Stimulated activated CD4-positive, alpha-beta T cell treated with anti-CD3 and anti-CD28 coated beads, Interleukin-1b, Interleukin-23, amount 100 ng/mL, for 4 hours (primary cell): ENCODE results near the gene ATG9A.

Experiments
- DNase-seq, 2 donors: peaks; one replicate each; pipeline ENCODE4 v3.0.0-alpha.2; 2020; ENCODE audit warnings: low read depth in 2 of 2

ATG9A gene

GRCh38 chr2:219223831-219224610, 5.4 kb downstream of the ATG9A start:
- no peak for DNase-seq

DNA sequence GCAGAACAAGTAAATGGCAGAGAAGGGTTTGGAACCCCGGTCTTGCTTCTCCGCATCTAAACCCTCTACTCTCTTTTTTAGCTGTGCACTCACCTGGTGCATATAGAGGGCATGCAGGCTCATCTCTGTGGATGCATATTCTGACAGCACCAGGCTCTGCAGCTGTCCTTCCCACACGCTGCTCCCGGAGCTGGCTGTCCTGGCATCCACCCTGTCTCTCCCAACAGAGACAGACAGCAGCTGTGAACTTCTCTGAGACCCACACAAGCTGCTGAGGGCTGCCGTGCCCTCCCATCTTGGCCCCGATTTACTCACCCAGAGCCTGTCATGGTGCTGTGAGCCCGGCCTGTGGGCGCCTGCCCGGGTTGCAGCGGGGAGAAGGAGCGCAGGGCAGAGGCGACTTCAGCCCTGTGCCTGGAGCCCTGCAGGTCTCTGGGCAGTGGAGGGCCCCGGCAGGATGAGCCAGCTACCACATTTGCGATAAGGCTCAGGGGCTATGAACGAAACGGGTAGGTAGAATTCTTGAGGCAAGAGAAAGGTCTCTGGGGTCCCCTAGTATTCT, 7.4 kb downstream of the ATG9A start:
- DNase-seq: no peak

DNA sequence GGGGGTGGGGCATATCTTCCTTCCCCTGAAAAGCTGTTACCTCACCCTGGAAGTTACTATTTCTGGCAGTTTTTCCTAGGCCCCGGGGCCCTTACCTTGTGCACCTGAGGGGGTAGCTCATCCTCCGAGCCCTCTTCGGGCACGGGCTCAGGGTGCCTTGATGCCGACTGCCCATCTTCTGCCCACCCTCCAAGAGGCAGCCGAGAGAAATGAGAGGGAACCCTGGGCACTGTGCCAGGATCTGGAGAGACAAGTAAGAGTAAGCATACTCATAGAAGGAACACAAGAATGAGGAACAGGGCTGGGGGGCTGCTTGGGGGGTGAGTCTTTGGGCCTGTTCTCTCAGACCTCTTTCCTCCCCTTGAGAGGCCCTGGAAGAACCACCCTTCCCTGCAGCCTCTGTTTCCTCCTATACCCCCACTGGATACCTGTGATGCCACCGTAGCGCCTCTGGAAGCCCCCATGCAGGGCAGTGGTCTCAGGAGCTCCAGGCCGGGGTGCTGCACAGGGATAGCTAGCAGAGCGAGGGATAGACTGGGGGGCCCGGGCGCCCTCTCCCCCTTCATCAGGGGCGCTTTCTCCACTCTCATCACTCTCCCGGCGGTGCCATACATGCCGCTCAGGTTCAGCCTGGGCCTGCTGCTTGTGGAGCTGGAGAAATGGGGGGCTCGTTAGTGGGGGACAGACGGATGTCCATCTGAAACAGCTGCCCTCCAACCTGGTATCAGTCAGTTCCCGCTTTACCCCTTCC, 8.6 kb downstream of the ATG9A start:
- no peak for DNase-seq

DNA sequence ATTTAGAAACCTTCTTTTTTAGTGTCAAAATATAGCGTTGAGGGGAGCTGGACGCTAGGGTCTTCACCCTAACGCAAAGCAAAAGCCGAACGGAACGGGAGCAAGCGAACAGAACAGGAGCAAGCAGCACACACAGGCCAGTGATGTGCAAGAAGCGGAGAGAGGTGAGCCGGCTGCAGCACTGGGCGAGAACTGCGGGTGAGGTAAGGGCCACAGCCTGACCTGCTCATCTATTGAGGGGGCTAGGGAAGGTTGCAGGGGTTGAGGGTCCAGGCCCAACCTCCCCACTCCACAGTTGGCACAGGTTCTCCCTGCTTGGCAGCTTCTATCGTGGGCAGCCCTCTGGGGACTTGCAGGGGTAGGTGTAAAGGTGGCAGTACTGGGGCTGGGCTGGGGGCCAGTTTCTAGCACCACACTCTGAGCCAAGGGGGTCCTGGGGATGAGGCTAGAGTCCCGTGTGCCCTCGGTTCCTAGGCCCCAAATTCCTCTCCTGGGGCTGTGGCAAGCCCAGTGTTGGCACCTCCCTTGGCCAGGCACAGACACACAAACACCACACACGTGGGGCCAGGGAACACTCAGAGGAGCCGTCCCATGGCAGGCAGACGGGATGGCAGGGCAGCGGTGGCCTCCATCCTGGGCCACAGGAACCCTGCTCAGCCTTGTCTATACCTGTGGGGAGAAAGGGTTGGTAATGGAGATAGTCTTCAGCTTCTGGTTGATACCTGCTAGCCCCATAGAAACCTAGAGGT, 9.5 kb downstream of the ATG9A start:
- no peak for DNase-seq

DNA sequence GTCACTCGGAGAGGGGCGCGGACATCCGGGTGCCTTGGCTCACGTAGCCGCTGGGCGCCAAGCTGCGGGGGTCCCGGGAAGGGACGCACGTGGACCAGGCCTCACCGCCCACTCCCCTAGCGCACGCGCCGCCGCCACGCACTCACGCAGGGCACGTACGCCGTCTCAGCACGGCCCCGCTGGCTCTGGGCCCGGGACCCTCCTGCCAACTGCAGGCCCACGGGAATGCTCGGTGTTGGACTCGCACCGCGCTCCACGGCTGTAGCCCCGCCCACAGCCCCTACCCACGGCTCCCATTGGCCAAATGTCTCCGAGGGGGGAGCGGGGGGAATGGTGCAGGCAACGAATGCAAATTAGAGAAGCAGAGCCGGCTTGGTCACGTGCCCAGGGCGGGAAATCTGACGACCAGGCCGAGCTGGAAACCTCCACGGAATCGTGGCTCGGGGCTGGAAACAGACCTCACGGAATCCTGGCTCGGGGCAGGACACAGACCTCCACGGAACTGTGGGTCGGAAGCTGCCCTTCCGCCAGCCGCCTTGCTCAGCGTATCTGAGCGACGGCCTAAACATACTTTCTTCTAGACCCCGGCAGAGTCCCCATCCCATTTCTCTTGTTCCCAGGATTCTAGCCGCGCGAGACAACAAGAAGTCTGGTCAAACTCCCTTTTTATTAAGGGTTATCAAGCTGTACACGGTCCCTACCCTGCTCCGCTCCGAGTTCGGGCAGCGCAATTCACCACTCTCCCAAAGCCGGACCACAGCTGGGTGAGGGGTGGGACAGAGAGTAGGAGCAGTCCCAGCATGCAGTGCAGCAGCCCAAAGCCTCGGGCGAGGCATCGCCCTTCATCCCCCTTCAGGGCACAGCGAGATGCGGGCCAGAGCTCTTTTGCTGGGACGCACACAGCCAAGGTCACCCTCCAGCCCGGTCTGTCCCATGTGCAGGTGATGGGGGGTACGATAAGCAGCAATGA, 10.4 kb downstream of the ATG9A start, which contains the start of gene ABCB6:
TSS of gene ABCB6 (minus strand) at position 227 of the 970 bp plus-strand sequence. CDS start 285 bp downstream, outside the sequence.
- DNase-seq: peak; percentile 83 to 87

- DNase-seq: no peak
Observed at GRCh38 chr2:219218217-219218731, 11.2 kb downstream of the ATG9A start.

GRCh38 chr2:219216535-219216915, 12.9 kb downstream of the ATG9A start:
- DNase-seq: no peak

DNA sequence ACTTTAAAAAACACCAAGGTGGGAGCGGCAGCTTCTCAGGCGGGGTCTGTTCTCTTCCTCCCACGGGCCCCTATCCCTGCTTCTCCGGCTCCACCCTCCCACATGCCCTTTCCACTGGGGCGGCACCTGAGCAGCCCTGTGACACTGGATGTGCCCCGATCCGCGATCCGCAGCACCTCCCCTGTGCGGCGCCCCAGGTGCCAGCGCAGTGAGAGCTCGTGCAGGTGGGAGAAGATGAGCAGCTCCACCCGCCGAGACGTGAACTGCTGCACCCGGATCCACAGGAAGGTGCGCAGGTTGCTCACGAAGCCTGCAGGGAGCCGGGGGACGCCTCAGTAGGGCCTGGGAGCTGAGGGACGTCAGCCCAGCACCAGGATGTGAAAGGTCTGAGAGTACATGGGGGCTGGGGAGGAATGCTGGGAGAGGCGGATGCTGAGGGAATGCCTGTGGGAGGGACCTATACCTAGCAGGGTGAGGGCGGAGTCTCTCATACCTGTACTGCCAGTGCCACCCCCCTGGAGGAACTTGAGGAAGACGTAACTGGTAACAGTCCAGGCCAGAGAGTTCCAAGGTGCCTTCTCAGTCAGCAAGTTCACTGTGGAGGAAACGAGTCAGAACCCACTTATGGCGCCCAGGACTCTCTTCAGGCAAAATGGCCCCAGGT, 13.4 kb downstream of the ATG9A start:
- no peak for DNase-seq

DNA sequence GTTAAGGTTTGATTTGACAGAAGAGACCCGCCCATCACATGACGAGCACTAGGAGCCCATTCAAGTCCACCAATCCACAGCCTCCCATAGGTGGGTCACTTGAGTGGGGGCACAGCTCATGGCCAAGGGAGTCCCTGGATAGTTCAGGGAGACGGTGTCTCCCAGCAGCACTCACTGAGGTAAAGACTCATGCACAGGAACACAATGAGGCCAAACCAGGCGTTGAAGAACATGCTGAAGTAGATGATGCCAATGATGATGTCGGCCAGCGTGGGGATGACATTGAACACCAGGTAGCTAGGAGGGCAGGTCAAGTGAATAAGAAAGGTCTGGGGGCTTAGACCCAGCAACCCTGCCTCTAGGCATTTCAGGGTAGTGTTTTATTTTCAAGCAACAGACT, 14.7 kb downstream of the ATG9A start:
- no peak for DNase-seq

GRCh38 chr2:219214141-219214540, 15.3 kb downstream of the ATG9A start:
- no peak for DNase-seq

DNA sequence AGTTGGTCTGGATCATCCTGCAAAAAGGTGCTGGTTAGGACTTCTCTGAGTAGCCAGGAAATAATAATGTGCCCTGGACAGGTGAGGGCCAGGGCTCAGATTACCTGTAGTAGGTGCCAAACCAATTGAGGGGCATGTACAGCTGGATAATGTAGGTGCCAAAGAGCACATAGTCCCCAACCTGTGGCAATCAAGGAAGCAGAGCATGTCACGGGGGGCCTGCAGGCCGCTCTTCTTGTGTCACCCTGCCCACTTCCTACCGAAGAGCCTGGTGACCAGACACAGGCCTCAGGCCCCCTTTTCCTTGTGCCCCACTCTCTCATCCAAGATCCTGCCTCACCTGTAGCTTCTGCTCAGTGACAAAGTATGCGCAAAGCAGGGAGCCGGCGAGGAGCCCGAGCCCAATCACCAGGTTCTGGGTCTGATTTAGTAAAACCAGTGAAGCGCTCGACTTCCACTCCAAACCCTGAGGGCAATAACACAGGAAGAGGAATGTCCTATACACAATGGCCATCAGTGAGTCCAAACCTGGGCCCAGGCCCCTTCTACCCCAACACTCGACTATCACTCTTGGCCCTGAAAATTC, 15.9 kb downstream of the ATG9A start:
- no peak for DNase-seq

GRCh38 chr2:219213026-219213415, 16.4 kb downstream of the ATG9A start:
- DNase-seq: no peak

- no peak for DNase-seq
Observed at GRCh38 chr2:219210886-219211362, 18.5 kb downstream of the ATG9A start.

DNA sequence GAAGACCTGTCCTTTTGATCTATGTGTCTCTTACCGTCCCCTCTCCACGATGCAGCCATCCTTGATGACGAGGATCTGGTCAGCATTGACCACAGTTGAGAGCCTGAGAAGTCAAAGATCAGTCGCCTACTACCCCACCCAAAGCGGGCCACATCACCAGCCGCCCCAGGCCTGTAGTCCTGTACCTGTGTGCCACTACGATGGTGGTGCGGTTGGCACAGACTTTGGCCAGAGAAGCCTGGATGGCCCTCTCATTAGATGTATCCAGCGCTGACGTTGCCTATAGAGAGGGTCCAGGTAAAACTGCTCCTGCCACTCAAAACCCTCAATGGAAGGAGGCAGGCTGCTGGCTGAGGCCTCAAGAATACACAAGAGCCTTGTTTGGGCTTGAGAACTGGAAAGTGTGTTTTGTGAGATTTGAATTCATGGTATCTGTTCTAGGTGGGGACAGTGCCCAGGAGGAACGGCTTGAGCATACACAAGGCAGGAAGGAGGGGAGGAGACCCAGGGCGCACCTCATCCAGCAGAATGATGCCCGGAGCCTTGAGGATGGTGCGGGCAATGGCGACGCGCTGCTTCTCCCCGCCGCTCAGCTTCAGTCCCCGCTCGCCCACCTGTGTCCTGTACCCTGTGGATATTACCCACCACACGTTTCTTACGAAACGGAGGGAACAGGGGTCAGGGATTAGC, 19.1 kb downstream of the ATG9A start:
- no peak for DNase-seq

GRCh38 chr2:219209236-219210195, 19.9 kb downstream of the ATG9A start:
- DNase-seq: no peak

DNA sequence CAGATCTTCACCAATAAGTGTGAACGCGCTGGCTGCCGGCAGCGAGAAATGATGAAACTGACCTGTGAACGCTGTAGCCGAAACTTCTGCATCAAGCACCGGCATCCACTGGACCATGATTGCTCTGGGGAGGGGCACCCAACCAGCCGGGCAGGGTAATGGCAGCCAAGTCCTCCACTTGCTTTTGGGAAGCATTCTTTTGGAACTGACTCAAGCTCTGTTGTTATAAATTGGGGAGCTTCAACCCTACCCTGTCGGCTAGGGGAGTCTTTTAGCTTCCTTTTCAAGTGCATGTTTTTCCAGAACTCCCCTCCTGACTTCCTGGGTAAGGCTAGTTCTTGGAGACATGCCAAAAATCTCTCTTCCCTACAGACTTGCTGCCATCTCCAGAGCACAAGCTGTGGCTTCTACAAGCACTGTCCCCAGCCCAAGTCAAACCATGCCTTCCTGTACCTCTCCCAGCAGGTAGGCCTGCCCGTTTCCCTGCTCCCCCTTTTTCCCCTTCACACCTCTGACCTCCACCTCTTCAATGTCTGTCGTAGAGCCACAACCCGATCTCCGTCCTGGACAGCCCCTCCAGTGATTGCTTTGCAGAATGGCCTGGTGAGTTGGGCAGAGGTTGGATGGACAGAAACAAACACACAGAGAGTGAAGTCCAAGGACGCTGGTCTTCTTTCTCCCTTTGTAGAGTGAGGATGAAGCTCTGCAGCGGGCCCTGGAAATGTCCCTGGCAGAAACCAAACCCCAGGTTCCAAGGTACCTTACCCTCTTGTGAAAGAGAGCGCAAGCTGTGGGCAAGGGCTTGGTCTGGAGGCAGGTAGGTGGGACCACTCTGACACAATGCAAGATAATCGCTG, 21.3 kb downstream of the ATG9A start:
- no peak for DNase-seq
